ENCODE measurements around the gene FEZ2.
"Not testable (repeated sequence)": the region's sequence is repeated elsewhere in the genome, so short reads cannot be mapped to it uniquely, and the experiment has no call there.

Gene FEZ2, protein sequence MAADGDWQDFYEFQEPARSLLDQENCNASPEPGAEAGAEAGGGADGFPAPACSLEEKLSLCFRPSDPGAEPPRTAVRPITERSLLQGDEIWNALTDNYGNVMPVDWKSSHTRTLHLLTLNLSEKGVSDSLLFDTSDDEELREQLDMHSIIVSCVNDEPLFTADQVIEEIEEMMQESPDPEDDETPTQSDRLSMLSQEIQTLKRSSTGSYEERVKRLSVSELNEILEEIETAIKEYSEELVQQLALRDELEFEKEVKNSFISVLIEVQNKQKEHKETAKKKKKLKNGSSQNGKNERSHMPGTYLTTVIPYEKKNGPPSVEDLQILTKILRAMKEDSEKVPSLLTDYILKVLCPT

DNA sequence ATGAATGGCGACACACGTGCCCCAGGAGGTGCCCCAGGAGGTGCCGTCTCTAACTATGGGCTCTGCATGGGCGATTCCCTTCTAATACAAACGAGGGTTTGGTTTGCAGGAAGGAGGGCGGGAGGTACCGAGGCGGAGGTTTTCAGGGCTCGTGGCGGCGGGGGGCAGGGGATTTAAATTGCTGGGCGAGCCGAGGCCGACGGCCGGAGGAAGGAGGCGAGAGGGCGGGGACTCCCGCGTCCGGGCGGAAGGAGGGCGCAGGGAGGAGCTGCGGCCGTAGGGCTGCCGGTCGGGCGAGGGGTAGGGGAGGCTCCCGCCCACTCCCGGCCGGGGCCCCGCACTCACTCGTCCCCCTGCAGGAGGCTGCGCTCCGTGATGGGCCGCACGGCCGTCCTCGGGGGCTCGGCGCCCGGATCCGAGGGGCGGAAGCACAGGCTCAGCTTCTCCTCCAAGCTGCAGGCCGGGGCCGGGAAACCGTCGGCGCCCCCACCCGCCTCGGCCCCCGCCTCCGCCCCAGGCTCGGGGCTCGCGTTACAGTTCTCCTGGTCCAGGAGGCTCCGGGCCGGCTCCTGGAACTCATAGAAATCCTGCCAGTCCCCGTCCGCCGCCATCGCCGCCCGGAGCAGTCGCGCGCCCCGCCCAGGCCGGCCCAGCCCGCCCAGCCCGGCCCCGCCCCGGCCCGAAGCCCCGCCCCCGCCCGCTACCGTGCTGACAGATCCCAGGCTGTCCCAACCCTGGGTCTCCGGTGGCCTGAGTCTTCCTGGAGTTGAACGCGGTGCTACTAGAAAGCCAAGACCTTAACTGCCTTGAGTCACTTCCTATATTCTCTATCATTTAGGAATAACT is at the start of gene FEZ2:
TSS of gene FEZ2 (minus strand) at position 637 of the 846 bp plus-strand sequence. CDS start at position 611, 26 bp downstream.
- no peak for DNase-seq (ENCODE audit: low read depth, low spot score)
- H3K27ac ChIP-seq, result peak within 1 kb of the TSS; percentile 84

DNA sequence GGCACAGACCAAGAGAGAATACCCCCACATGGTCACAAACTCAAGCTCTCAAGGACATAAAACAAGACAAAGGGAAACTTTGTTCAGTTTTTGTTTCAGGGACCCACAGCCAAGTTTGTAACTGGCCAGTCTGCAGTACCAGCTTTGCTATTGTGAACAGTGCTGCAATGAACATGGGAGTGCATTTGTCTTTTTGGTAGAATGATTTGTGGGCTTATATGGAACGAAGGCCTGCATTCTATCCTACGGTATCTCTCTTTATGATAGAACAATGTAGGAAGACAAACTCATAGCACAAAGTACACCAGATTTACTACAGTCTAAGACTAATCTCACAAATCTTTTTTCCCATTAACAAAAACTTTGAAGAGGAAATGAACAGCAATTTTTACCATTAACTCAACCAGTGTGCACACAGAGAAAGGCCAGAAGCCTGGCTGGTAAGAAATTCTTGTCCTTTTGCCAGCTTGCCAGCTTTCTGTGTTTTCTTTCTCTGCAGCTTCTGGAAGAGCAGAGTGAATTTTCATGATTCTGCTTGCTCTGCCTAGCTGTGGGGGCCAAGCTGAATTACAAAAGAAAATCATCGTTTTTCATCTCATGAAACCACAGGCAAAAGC is 37.1 kb upstream of the FEZ2 start:
- no peak for DNase-seq (ENCODE audit: low read depth, low spot score)
- H3K27ac ChIP-seq, result no peak overlapping the region

DNA sequence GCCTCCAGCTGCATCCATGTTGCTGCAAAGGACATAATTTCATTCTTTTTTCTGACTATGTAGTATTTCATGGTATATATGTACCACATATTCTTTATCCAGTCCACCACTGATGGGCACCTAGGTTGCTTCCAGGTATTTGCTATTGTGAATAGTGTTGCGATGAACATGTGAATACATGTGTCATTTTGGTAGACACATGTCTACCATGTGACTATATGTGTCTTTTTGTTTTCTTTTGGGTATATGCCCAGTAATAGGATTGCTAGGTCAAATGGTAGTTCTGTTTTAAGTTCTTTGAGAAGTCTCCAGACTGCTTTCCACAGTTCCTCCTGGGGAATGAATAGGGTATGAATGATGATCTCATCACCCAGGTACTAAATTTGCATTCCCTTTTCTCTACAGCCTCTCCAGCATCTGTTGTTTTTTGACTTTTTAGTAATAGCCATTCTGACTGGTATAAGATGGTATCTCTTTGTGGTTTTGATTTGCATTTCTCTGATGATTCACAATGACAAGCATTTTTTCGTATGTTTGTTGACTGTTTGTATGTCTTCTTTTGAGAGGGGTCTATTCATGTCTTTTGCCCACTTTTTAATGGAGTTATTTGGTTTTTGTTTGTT is 35.6 kb upstream of the FEZ2 start:
- peak overlapping the region; percentile 9 for H3K27ac ChIP-seq
- peak; percentile 16 for DNase-seq (ENCODE audit: low read depth, low spot score)

DNA sequence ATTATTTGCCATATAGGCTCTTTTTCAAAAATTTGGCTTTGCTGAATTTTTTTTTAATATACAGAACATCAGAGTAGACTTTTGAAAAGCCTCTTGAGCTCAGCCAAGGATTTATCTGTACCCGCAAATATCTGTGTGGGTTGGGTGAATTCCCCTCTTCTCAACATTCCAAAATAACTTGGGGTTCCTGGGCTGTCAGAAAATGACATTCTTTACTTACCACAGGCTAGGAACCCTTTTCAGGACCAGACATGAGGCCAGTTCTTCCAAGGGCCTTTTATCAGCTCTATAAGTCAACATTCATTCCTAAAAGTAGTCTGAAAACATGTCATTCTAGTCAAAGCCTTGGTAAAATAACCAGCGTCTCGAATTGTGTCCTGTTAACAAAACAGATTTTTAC is 28.8 kb upstream of the FEZ2 start:
- no peak for DNase-seq (ENCODE audit: low read depth, low spot score)
- H3K27ac ChIP-seq, result no peak overlapping the region

DNA sequence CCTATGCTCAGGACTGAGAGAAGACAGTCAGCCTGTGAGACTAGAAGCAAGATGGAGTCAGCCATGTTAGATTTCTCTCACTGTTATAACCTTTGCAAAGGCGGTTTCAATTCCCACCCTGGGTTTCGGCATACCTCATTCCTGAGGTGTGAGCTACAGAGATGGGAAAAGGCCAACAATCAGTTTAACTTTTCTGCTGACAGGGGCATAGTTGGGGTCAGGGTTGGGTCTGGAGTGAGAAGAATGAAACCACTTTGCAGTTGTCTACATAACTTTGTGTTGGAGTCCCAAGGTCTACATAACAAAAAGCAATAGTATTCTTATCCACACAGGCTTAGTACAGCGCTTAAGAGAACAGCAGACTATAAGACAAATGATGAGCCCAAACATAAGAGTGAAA is 28.1 kb upstream of the FEZ2 start:
- DNase-seq (ENCODE audit: low read depth, low spot score), result no peak

DNA sequence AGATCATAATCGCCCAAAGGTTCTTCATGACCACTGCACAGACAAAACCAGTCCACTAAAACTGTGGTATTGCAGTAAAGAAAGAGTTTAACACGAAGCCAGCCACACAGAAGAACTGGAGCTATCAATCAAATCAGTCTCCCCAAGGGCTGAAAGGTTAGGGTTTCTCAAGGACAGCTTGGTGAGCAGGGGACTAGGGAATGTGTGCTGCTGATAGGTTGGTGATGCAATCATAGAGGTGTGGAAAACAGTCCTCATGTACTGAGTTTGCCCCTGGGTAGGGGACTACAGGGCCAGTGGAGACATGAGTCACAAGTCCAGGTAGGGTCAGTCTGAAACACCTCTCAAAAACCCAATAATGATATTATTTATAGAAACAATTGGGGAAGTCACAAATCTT is 27.3 kb upstream of the FEZ2 start:
- no peak for DNase-seq (ENCODE audit: low read depth, low spot score)
- H3K27ac ChIP-seq, result no peak overlapping the region

More for the DNA sequence above, 28.1 kb upstream of the FEZ2 start:
- no peak overlapping the region for H3K27ac ChIP-seq

DNA sequence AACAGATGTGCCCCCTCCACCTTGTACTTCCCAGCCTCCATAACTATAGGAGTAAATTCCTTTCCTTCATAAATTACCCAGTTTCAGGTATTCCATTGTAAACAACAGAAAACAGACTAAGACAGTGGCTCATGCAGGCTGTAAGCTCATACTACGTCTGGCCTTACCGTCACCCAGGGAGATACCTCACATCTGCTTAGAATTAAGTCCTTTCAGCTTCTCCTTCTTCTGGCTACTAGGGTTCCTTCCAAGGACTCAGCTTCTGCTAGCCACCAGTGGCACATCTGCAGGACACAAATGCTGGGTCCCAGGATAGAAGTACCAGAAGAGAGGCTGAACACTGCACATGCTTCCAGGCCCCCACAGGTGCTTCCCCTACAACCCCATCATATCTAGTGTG is 22.4 kb upstream of the FEZ2 start:
- DNase-seq (ENCODE audit: low read depth, low spot score), result no peak
- H3K27ac ChIP-seq, result no peak overlapping the region

DNA sequence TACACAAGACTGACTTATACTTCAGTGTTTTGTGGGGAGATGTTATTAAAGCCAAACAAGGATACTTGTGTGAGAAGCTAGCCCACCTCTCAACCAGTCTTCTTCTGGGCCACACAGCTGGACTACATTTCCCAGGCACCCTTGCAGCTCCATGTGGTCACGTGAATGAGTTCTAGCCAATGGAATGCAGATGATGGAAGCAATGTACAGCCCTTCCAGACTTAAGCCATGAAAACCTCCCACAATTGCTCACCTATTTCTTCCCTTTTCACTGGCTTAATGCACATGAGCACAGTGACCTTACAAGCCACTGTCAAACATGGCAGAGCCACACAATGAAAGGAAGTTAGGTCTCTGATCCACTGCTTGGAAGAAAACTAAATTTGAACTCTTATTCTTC is 20.4 kb upstream of the FEZ2 start:
- no peak overlapping the region for H3K27ac ChIP-seq
- DNase-seq (ENCODE audit: low read depth, low spot score), result peak; percentile 51

DNA sequence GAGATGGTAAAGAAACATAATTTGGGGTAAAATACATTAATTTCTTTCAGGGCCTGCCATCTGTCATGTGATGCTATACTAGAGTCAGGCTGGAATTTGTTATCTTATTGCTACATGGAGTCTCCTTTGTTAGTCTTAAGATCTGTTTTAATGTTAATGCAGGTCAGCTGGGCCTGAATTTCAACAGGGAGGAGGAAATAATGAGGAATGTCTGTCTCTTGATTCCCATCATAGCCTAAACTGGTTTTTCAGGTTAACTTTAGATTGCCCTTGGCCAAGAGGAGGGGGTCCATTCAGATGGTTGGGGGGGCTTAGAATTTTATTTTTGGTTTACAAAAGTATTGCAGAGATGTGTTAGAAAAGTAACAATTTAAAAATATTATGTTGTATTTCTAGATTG is 19.0 kb upstream of the FEZ2 start:
- H3K27ac ChIP-seq, result no peak overlapping the region
- no peak for DNase-seq (ENCODE audit: low read depth, low spot score)

DNA sequence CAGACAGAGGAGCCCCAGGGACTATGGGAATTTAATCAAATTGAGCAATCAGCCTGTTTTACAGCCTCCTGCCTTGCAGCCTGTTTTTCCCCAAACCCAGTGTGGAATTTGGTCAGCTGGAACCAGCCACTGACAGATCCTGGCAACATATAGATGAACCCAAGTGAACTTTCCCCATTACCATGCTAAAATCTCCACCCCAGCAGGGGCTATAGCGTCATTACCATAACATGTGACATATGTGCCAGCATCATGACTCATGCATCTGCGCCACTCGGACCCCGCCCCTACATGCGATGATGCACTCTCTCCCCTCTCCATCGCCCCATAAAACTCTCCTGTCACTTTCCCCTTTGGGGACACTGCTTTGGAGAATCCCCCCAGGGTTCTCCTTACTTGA is 17.3 kb upstream of the FEZ2 start:
- DNase-seq (ENCODE audit: low read depth, low spot score), result no peak
- H3K27ac ChIP-seq, result no peak overlapping the region

DNA sequence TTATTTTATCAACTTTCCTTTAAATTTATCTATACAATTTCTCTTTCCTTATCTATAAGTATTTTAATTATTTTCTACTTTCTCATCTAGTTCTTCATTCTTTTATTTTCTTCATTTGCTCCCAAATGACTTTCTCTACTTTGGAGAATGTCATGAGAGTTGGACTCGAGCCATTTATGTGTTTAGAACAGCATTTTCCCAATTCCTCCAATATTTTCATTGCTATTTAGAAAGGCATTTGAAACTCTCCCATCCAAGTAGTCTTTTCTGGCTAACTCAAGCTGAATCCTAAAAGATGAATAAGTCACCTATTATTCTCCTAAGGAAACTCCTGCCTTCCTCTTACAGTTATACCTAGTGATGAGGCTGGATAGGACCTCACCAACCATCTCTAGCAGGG is 15.8 kb upstream of the FEZ2 start:
- DNase-seq (ENCODE audit: low read depth, low spot score), result no peak
- no peak overlapping the region for H3K27ac ChIP-seq

DNA sequence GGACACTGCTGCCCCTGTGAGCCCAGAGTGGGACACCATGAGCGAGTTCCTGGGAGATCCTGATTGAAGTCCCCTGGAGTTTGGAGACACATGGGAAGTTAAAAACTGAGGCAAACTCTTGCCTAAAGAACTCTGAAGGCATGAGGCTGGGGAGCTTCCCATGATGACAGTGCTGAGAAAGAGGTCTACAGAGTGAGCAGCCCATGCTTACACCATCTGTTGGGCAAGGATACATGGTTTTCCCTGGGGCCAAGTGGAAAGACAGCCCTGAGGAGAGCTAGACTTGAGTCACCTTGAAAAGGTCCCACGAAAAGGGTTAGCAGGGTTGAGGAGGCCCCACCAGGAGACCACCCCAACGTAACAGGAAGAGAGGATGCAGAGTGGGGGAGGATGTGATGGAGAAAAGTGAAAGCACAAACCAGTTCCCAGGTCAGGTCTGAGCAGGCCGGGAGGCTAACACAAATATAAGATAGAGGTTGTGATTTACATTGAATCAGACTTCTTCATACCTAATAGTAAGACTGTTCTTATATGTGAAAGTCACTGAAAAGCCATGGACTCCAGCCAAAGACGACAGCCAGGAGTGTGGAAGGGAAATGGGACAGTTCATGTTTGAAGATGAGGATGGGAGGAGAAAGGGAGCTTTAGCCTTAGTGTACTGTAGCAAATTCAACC is 13.5 kb upstream of the FEZ2 start:
- no peak overlapping the region for H3K27ac ChIP-seq
- DNase-seq (ENCODE audit: low read depth, low spot score), result no peak

DNA sequence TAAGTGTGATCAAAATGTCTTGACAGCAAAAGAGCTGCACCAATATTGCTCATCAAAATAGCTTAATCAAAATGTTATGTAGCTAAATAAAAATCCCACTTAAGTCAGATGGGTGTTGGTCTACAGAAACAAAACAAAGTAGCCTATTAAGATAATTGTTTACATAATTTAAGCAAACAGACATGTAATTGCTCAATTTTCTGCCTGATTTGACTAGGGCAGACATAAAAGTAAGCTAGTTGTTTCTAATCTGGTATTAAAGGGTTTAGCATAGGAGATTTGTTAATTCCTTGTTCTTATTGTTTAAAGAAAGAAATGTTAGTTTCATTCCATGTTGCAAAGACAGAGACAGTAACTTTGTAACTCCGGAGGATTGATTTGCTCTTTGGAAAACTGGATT is 11.5 kb upstream of the FEZ2 start:
- no peak overlapping the region for H3K27ac ChIP-seq
- DNase-seq (ENCODE audit: low read depth, low spot score), result no peak

DNA sequence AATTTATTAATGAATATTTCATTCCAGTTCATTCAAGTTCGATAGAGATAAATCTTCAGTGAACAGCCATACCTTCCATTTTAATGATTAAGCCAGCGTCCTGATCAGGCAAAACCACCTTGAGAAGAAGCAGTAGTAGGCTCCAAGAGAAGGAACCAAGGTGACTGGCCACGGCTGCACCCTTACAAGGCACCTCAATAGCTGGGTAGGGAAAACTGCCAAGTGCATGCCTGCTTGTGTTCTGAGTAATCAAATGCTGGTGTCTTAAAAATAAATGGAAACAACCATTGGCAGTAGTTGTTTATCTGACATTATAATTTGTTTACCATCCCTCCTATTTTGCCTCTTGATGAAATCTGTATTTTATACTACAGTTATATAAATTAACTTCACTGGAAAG is 10.0 kb upstream of the FEZ2 start:
- DNase-seq (ENCODE audit: low read depth, low spot score), result no peak
- no peak overlapping the region for H3K27ac ChIP-seq

DNA sequence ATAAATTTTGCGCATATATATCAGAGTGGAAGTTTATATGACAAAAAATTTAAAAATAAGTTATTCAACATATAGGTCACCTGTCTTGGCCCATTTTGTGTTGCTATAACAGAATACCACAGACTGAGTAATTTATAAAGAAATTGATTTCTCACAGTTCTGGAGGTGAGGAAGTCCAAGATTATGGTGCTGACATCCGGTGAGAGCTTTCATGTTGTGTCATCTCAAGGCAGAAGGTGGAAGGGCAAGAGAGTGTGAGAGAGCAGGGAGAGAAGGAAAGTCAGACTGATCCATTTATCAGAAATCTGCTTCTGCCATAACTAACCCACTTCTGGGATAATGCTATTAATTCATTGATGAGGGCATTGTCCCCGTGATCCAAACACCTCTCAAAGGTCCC is 9.0 kb upstream of the FEZ2 start:
- DNase-seq (ENCODE audit: low read depth, low spot score), result no peak
- H3K27ac ChIP-seq, result no peak overlapping the region

DNA sequence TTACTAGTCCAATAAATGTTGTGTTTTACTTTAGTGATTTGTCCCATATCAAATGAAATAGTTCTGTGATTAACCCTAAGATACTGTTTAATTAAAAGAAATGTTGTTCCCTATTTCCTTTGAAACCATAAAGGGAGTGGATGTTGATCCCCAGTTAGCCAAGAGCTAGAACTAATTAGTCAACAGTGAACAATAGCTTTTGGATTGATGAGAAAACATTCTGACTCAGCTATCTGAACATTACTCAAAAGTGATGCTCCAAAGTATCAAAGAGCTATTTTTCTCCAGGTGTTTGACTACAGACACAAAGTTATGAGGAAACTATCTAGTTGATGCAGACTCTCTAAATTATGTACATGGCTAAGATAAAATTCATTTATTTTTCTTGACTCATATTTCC is 7.3 kb upstream of the FEZ2 start:
- DNase-seq (ENCODE audit: low read depth, low spot score), result no peak
- H3K27ac ChIP-seq, result peak overlapping the region; percentile 42

DNA sequence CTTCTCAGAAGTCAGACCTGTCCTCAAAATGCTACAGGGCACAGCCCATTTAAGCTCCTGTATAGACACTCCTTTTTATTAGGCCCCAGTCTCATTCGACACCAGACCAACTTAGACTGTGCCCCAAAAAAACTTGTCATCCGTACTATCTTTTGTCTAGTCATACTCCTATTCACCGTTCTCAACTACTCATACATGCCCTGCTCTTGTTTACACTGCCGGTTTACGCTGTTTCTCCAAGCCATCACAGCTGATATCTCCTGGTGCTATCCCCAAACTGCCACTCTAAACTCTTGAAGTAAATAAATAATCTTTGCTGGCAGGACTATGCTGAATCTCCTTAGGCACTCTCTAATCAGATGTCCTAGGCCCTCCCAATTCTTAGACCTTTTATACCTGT is 5.7 kb upstream of the FEZ2 start:
- DNase-seq (ENCODE audit: low read depth, low spot score); H3K27ac ChIP-seq: not testable (repeated sequence)

DNA sequence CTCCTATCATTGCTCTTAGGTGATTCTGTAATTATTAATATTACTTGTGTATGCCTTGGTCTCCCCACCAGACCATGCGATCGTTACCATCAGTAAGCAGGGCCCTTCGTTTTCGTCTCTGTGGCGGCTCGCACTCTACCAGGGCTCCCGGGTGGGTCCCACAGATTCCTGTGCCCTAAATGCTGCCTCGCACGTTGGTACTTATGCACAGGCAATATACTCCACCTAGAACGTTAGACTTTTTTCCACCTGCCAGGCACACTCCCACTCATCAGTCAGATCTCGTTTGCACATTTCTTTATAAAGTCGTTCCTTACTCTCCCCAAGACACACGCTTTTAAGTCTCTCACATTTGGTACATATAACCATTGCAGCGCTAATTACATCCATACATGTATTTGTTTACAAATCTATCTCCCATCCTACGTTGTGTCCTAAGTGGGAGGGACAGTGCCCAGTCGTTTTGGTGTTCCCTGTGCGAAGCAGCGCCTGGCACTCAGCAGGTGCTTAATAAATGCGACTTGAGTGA is 901 bp downstream of the FEZ2 start:
- peak overlapping the region; percentile 84 for H3K27ac ChIP-seq
- DNase-seq (ENCODE audit: low read depth, low spot score), result no peak

DNA sequence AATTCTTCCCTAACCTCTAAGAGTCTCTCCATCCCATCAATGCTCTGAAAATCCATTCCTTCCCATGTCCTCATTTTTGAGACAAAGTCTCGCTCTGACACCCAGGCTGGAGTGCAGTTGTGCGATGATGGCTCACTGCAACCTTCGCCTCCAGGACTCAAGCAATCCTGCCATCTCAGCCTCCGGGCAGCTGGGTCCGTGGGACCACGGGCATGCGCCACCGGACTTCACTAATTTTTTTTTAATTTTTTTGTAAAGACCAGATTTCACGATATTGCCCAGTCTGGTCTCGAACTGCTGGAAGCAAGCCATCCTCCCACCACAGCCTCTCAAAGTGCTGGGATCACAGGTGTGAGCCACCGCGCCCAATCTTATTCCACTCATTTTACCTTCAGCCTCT is 1.6 kb downstream of the FEZ2 start:
- DNase-seq (ENCODE audit: low read depth, low spot score), result no peak
- H3K27ac ChIP-seq, result no peak overlapping the region

DNA sequence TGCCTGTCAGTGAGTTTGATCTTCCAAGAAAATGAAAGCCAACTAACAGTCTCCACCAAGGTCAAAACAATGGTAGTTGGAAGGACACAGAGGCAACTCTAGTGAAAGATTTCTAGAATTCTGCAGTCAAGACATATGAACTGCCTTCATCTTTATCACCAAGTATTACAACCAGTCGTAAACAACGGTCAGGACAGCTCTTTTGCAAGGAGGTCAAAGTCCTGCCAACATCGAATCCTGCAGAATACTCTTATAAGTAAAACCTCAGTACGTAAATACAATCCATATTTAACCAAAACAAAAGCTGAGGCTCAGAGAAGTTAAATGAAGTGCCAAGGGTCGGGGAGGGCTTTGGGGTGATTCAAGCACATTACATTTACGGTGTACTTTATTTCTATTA is 3.1 kb downstream of the FEZ2 start:
- DNase-seq (ENCODE audit: low read depth, low spot score), result no peak
- no peak overlapping the region for H3K27ac ChIP-seq

All from epithelial cell of prostate (primary cell).